B cell (primary cell): Measurements from ENCODE around the gene CAMTA1. TPM values are rescaled to one million over a fixed set of nuclear protein-coding genes. Genes with fewer than 3 reads are reported as not detected.

ENCODE experiments used
- ATAC-seq: fragments of 200-7000 bp; cut with Tn5 transposase; one replicate; pipeline ENCODE4 v1.10.0; 2021; ENCODE audit warnings: low read depth, mild to moderate bottlenecking, moderate number of reproducible peaks, moderate library complexity
- CTCF ChIA-PET: fragments of 350-600 bp; sonication (Branson Sonifier 250); formaldehyde crosslinking; loops from one replicate; lab custom pipeline; 2021; ENCODE audit warnings: antibody characterized with exemption, inconsistent platforms; lab: Charles Lee
- POLR2A ChIA-PET: fragments of 350-600 bp; sonication (Branson Sonifier 250); formaldehyde crosslinking; loops from one replicate; lab custom pipeline; 2021; ENCODE audit warnings: antibody characterized with exemption; lab: Charles Lee
- DNase-seq: peaks from one replicate; pipeline ENCODE4 v3.0.0; 2013
- H2AFZ ChIP-seq: 2 replicates; pipeline ENCODE4 v1.6.1; 2012; ENCODE audit warnings: mild to moderate bottlenecking, low read depth, low read length; ENCODE audit not compliant: insufficient read depth, poor library complexity, severe bottlenecking
- H3K27ac ChIP-seq, 2 donors: 1 replicate in 1 of 2; 2 replicates in 1 of 2; pipeline ENCODE4 v1.5.1; 2012 to 2013; ENCODE audit warnings: low read length in 2 of 2, mild to moderate bottlenecking in 2 of 2, moderate library complexity in 1 of 2
- H3K27me3 ChIP-seq, 4 experiments: fragments of 200-600 bp in 1 of 4; sonication (generic) in 1 of 4; replicated peaks in 1 of 4; 1 replicate in 2 of 4; 2 replicates in 2 of 4; pipeline versions ENCODE4 v1.6.1 to v1.7.0; 2013 to 2016; ENCODE audit warnings: low read length in 3 of 4, mild to moderate bottlenecking in 2 of 4, mixed read lengths in 1 of 4, moderate library complexity in 1 of 4; ENCODE audit not compliant: insufficient read depth in 4 of 4, control insufficient read depth in 3 of 4; ENCODE audit errors: control extremely low read depth in 1 of 4
- H3K36me3 ChIP-seq, 2 experiments: replicated peaks in 1 of 2; 1 replicate in 1 of 2; 2 replicates in 1 of 2; pipeline versions ENCODE4 v1.6.1 to v1.7.1; 2013; ENCODE audit warnings: low read length in 1 of 2; ENCODE audit not compliant: insufficient read depth in 2 of 2, control insufficient read depth in 1 of 2; ENCODE audit errors: control extremely low read depth in 1 of 2, extremely low read depth in 1 of 2
- H3K4me1 ChIP-seq, 2 donors: fragments of 200-600 bp in 1 of 2; sonication (generic) in 1 of 2; 1 replicate in 1 of 2; 2 replicates in 1 of 2; pipeline versions ENCODE4 v1.5.1 to v1.6.1; 2013 to 2017; ENCODE audit warnings: low read length in 2 of 2; ENCODE audit not compliant: control insufficient read depth in 2 of 2, insufficient read depth in 2 of 2
- H3K4me2 ChIP-seq: replicated peaks from 2 replicates; pipeline ENCODE3; 2012; ENCODE audit warnings: mild to moderate bottlenecking, low read depth, low read length; ENCODE audit not compliant: poor library complexity, severe bottlenecking
- H3K4me3 ChIP-seq, 5 experiments: fragments of 200-600 bp in 1 of 5; sonication (generic) in 1 of 5; 1 replicate in 3 of 5; 2 replicates in 2 of 5; pipeline versions ENCODE4 v1.5.1 to v1.7.0; 2011 to 2016; ENCODE audit warnings: low read length in 4 of 5, mild to moderate bottlenecking in 4 of 5, low read depth in 2 of 5, control low read depth in 1 of 5, moderate library complexity in 1 of 5; ENCODE audit not compliant: insufficient read depth in 1 of 5; ENCODE audit errors: control extremely low read depth in 1 of 5, extremely low read depth in 1 of 5
- H3K79me2 ChIP-seq: fragments of 200-600 bp; sonication (generic); one replicate; pipeline ENCODE4 v1.6.0; 2016; ENCODE audit warnings: low read length; ENCODE audit not compliant: control insufficient read depth, insufficient read depth
- H3K9ac ChIP-seq: fragments of 200-600 bp; sonication (generic); 2 replicates; pipeline ENCODE4 v1.6.1; 2017; ENCODE audit warnings: mild to moderate bottlenecking, low read length, moderate library complexity
- H3K9me3 ChIP-seq, 3 donors: one replicate each; pipeline versions ENCODE4 v1.6.1 to v1.7.1; 2013; ENCODE audit warnings: low read length in 2 of 3; ENCODE audit not compliant: control insufficient read depth in 2 of 3, insufficient read depth in 1 of 3; ENCODE audit errors: control extremely low read depth in 1 of 3
- H4K20me1 ChIP-seq: 2 replicates; pipeline ENCODE4 v1.6.0; 2012; ENCODE audit warnings: mild to moderate bottlenecking, low read length; ENCODE audit not compliant: insufficient read depth, control insufficient read depth, poor library complexity, severe bottlenecking
- H3K27ac Mint-ChIP-seq: one replicate; pipeline ENCODE4 v1.8.0; 2021; ENCODE audit warnings: mixed read lengths
- H3K27me3 Mint-ChIP-seq: one replicate; pipeline ENCODE4 v1.8.0; 2021; ENCODE audit warnings: mixed read lengths
- H3K4me1 Mint-ChIP-seq: one replicate; pipeline ENCODE4 v1.8.0; 2021; ENCODE audit warnings: mixed read lengths
- H3K4me3 Mint-ChIP-seq: one replicate; pipeline ENCODE4 v1.8.0; 2021; ENCODE audit warnings: mixed read lengths
- H3K9me3 Mint-ChIP-seq: one replicate; pipeline ENCODE4 v1.8.0; 2022; ENCODE audit warnings: mixed read lengths; ENCODE audit not compliant: insufficient read depth
- CTCF ChIP-seq: fragments of 200-600 bp; IDR thresholded peaks from one replicate; pipeline ENCODE4 v1.8.0; 2022; ENCODE audit warnings: antibody characterized with exemption, mild to moderate bottlenecking
- EZH2 ChIP-seq: IDR thresholded peaks from 2 replicates; pipeline ENCODE4 v1.6.1; 2012; ENCODE audit warnings: borderline replicate concordance, low read depth, mild to moderate bottlenecking, moderate library complexity, low read length; ENCODE audit not compliant: insufficient read depth, poor library complexity, severe bottlenecking
- WGBS: methylation state at CpG from one replicate; pipeline ENCODE4 v1.1.5; 2013; ENCODE audit warnings: missing lambda C conversion rate; ENCODE audit not compliant: insufficient coverage; 5-methylcytosine and 5-hydroxymethylcytosine counted together
- intact Hi-C: fragments of 100-400 bp; cut with micrococcal nuclease; formaldehyde crosslinking; loops from one replicate; pipeline ENCODE4 v1.10.0; 2022
- polyA plus RNA-seq: library from polyadenylated mRNA; depleted of rRNA; stranded (reverse); fragments of >200 nt; gene quantifications from 2 replicates; pipeline ENCODE4 v1.2.3, GENCODE V29; 2012
- total RNA-seq, 2 donors: library from RNA; stranded (reverse); fragments of 120-200 nt in 1 of 2; gene quantifications; 1 replicate in 1 of 2; 2 replicates in 1 of 2; pipeline versions ENCODE4 v1.2.3 to v1.2.4, GENCODE V29; 2013 to 2022

Gene CAMTA1
- total and polyA plus RNA-seq, 2 donors (not counting 1 experiment from before 2014, with no cell fraction given): 42.2 to 45.7 TPM

- TF ChIP-seq EZH2 (no peak), CTCF (no peak)
- intact Hi-C loops: no loop called here
- no peaks in the 10 kb centered on the region for H3K9me3 Mint-ChIP-seq
- H3K27me3 ChIP-seq: peaks cover 0 to 23% (median 2%) of the 10 kb centered on the region in 4 experiments
- WGBS: 86% methylated on average over 5 of the region's 7 CpGs
- no peak overlapping the region for H3K4me2 ChIP-seq
- ATAC-seq: no peak
- POLR2A ChIA-PET: no interaction called here
- H3K27ac ChIP-seq: no peak overlapping the region
- no peak overlapping the region for H3K4me3 Mint-ChIP-seq
- no peak overlapping the region for H3K27ac Mint-ChIP-seq
- peaks cover 41% of the 10 kb centered on the region for H3K27me3 Mint-ChIP-seq
- CTCF ChIA-PET: no interaction called here
- peaks cover 0 to 3% (median 0%) of the 10 kb centered on the region in 3 donors for H3K9me3 ChIP-seq
- no peaks in the 10 kb centered on the region for H4K20me1 ChIP-seq
- no peak overlapping the region for H3K9ac ChIP-seq
- H3K79me2 ChIP-seq: no peaks in the 10 kb centered on the region
- H3K4me1 ChIP-seq: no peaks in the 10 kb centered on the region
- no peak overlapping the region for H3K4me3 ChIP-seq
- no peaks in the 10 kb centered on the region for H3K4me1 Mint-ChIP-seq
- DNase-seq: no peak
- H2AFZ ChIP-seq: no peak overlapping the region
- H3K36me3 ChIP-seq: no peaks in the 10 kb centered on the region
Measured at GRCh38 chr1:7208647-7209180, 423.5 kb downstream of the CAMTA1 start.

GRCh38 chr1:7209336-7209735 lies 424.1 kb downstream of the CAMTA1 start:
- Histone ChIP-seq H3K4me3 (no peak overlapping the region), H3K9me3 (peaks cover 0 to 3% (median 0%) of the 10 kb centered on the region in 3 donors), H3K4me2 (no peak overlapping the region), H4K20me1 (no peaks in the 10 kb centered on the region), H2AFZ (no peak overlapping the region), H3K79me2 (no peaks in the 10 kb centered on the region), H3K27me3 (peaks cover 0 to 23% (median 2%) of the 10 kb centered on the region in 4 experiments), H3K27ac (no peak overlapping the region), H3K36me3 (no peaks in the 10 kb centered on the region), H3K9ac (no peak overlapping the region), H3K4me1 (no peaks in the 10 kb centered on the region)
- Mint-ChIP-seq H3K4me1 (no peaks in the 10 kb centered on the region), H3K27ac (no peak overlapping the region), H3K4me3 (no peak overlapping the region), H3K9me3 (no peaks in the 10 kb centered on the region), H3K27me3 (peaks cover 41% of the 10 kb centered on the region)
- no peak for DNase-seq
- CTCF ChIA-PET: no interaction called here
- ATAC-seq: no peak
- intact Hi-C loops: no loop called here
- TF ChIP-seq EZH2 (no peak), CTCF (no peak)
- POLR2A ChIA-PET: no interaction called here
- 100% methylated on average over 2 of the region's 3 CpGs for WGBS
